HEK293T (cell line): Measurements from ENCODE around the gene ZBTB21.

Source experiments
- CTCF ChIA-PET: fragments of 350-600 bp; formaldehyde crosslinking; extraction: SDS; loops from one replicate; lab custom pipeline; 2021; ENCODE audit warnings: antibody characterized with exemption, inconsistent platforms; lab: Yijun Ruan, JAX
- POLR2A ChIA-PET: fragments of 350-600 bp; formaldehyde crosslinking; extraction: SDS; loops from one replicate; lab custom pipeline; 2020; ENCODE audit warnings: antibody characterized with exemption, inconsistent platforms; lab: Yijun Ruan, JAX
- DNase-seq: peaks from one replicate; pipeline ENCODE4 v3.0.0; 2012; ENCODE audit warnings: mixed read lengths; ENCODE audit errors: extremely low spot score
- ARNT ChIP-seq: fragments of 450-650 bp; IDR thresholded peaks from 2 replicates; pipeline ENCODE4 v1.6.1; 2017; ENCODE audit warnings: mild to moderate bottlenecking
- BHLHE40 ChIP-seq: fragments of 450-650 bp; IDR thresholded peaks from 2 replicates; pipeline ENCODE4 v1.6.1; 2016; ENCODE audit warnings: mild to moderate bottlenecking, moderate library complexity, borderline replicate concordance
- CTBP1 ChIP-seq: fragments of 450-650 bp; IDR thresholded peaks from 2 replicates; pipeline ENCODE4 v1.6.1; 2016; ENCODE audit warnings: borderline replicate concordance
- ELF4 ChIP-seq: fragments of 450-650 bp; IDR thresholded peaks from 2 replicates; pipeline ENCODE4 v1.6.1; 2017; ENCODE audit warnings: antibody characterized with exemption
- FOXA1 ChIP-seq: fragments of 450-650 bp; IDR thresholded peaks from 2 replicates; pipeline ENCODE4 v1.6.1; 2016; ENCODE audit warnings: mild to moderate bottlenecking
- FOXK2 ChIP-seq: fragments of 450-650 bp; IDR thresholded peaks from 2 replicates; pipeline ENCODE4 v1.6.1; 2016; ENCODE audit warnings: mild to moderate bottlenecking
- FOXM1 ChIP-seq: fragments of 450-650 bp; IDR thresholded peaks from 2 replicates; pipeline ENCODE4 v1.6.1; 2017; ENCODE audit warnings: mild to moderate bottlenecking, borderline replicate concordance
- HDGF ChIP-seq: fragments of 450-650 bp; IDR thresholded peaks from 2 replicates; pipeline ENCODE4 v1.6.1; 2017; ENCODE audit warnings: antibody characterized with exemption, borderline replicate concordance
- L3MBTL2 ChIP-seq: fragments of 450-650 bp; conservative IDR thresholded peaks from 2 replicates; pipeline ENCODE4 v1.6.1; 2016; ENCODE audit warnings: mild to moderate bottlenecking
- LEF1 ChIP-seq: fragments of 450-650 bp; IDR thresholded peaks from 2 replicates; pipeline ENCODE4 v1.6.1; 2017; ENCODE audit warnings: mild to moderate bottlenecking, borderline replicate concordance
- NFRKB ChIP-seq: fragments of 450-650 bp; IDR thresholded peaks from 2 replicates; pipeline ENCODE4 v1.6.1; 2016; ENCODE audit warnings: mild to moderate bottlenecking, moderate library complexity
- SP1 ChIP-seq: fragments of 450-650 bp; IDR thresholded peaks from 2 replicates; pipeline ENCODE4 v1.6.1; 2017
- SUZ12 ChIP-seq: fragments of 450-650 bp; IDR thresholded peaks from 2 replicates; pipeline ENCODE4 v1.6.1; 2016; ENCODE audit warnings: mild to moderate bottlenecking
- TARDBP ChIP-seq: fragments of 450-650 bp; IDR thresholded peaks from 2 replicates; pipeline ENCODE4 v1.6.1; 2016
- ZNF384 ChIP-seq: fragments of 450-650 bp; IDR thresholded peaks from 2 replicates; pipeline ENCODE4 v1.6.1; 2016
- TF ChIP-seq, protein P1 (sequence below): fragments of 450-650 bp; IDR thresholded peaks from 2 replicates; pipeline ENCODE4 v1.6.1; 2016

The ZBTB21 gene

DNA sequence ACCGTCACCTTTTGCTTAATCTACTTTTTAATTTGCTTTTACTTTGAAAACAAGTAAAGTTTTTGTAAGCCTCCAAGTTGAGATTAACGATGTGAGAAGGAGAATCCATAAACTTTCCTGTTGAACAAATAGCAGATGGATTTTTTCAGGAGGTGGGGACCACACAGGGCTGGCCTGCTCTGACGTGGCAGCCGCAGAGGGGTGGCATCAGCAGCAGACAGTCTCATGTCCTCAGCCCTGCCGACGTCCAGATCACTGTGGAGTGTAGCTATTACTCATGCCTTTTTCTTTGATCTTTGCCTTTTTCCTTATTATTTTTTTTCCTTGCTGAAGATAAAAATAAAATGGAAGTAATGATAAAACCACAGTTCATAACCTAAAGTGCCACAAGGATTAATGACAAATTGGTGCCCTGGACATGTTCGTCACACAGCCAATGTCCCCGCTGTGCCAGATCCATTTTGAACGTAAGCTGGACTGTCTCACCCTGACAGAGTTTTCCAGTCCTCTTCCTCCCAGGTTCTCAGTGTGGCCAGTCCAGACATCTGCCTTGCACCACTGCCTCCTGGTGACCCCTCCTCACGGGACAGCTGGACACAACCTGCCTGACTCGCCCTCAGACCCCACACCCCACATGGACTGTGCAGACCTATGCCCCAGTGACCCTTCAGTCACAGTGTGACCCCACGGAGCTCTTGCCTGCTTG lies 15.4 kb upstream of the ZBTB21 start:
- POLR2A ChIA-PET, result no interaction called here
- CTCF ChIA-PET, result interaction anchor here (0.6 kb wide), 1 partner anchor 13 kb away, joined by 3 read pairs; no protein-coding TSS in a partner anchor
- DNase-seq, result no peak
- TF ChIP-seq, protein P1, sequence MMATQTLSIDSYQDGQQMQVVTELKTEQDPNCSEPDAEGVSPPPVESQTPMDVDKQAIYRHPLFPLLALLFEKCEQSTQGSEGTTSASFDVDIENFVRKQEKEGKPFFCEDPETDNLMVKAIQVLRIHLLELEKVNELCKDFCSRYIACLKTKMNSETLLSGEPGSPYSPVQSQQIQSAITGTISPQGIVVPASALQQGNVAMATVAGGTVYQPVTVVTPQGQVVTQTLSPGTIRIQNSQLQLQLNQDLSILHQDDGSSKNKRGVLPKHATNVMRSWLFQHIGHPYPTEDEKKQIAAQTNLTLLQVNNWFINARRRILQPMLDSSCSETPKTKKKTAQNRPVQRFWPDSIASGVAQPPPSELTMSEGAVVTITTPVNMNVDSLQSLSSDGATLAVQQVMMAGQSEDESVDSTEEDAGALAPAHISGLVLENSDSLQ, result no peak
- TF ChIP-seq SP1, result no peak
- no peak for TF ChIP-seq FOXA1
- no peak for TF ChIP-seq HDGF
- no peak for TF ChIP-seq NFRKB
- no peak for TF ChIP-seq L3MBTL2

GRCh38 chr21:42022906-42023305 lies 12.7 kb upstream of the ZBTB21 start:
- DNase-seq, result no peak
- TF ChIP-seq SUZ12, result no peak
- no peak for TF ChIP-seq HDGF
- TF ChIP-seq LEF1, result no peak
- TF ChIP-seq, protein P1, result no peak
- TF ChIP-seq L3MBTL2, result no peak
- no peak for TF ChIP-seq BHLHE40
- TF ChIP-seq TARDBP, result no peak
- no peak for TF ChIP-seq FOXK2
- TF ChIP-seq FOXM1, result no peak
- TF ChIP-seq ZNF384, result no peak
- no peak for TF ChIP-seq SP1
- no peak for TF ChIP-seq NFRKB
- no peak for TF ChIP-seq ARNT
- no peak for TF ChIP-seq ELF4
- no peak for TF ChIP-seq FOXA1
- TF ChIP-seq CTBP1, result no peak
- CTCF ChIA-PET, result no interaction called here
- POLR2A ChIA-PET, result no interaction called here

DNA sequence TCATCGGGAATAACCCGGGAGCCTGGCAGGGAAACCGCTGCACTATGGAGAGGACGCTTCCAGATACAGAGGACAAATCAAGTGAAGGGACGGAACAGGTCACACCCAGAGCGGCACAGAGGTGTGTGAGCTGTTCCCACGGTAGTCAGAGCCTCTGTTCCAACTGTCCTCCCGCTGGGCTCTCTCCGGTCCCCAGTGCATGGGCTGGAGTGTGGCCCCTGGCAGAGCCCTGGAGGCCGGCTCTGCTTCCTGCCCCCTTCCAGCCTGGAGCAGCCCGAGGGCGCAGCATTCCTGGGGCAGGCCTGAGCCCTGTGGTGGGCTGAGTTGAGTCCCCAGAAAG lies 11.9 kb upstream of the ZBTB21 start:
- no peak for TF ChIP-seq SP1
- no peak for TF ChIP-seq CTBP1
- TF ChIP-seq LEF1, result no peak
- TF ChIP-seq NFRKB, result no peak
- TF ChIP-seq BHLHE40, result no peak
- TF ChIP-seq FOXK2, result no peak
- TF ChIP-seq FOXM1, result no peak
- TF ChIP-seq SUZ12, result no peak
- no peak for TF ChIP-seq ZNF384
- TF ChIP-seq L3MBTL2, result no peak
- TF ChIP-seq, protein P1, result no peak
- no peak for TF ChIP-seq ELF4
- TF ChIP-seq ARNT, result no peak
- TF ChIP-seq FOXA1, result no peak
- TF ChIP-seq HDGF, result no peak
- no peak for TF ChIP-seq TARDBP
- POLR2A ChIA-PET, result no interaction called here
- DNase-seq, result no peak
- CTCF ChIA-PET, result no interaction called here

- no peak for TF ChIP-seq NFRKB
- no peak for TF ChIP-seq CTBP1
- TF ChIP-seq TARDBP, result no peak
- TF ChIP-seq, protein P1, result no peak
- no peak for TF ChIP-seq FOXA1
- no peak for TF ChIP-seq FOXK2
- no peak for TF ChIP-seq LEF1
- TF ChIP-seq BHLHE40, result no peak
- no peak for TF ChIP-seq HDGF
- TF ChIP-seq SP1, result no peak
- TF ChIP-seq ZNF384, result no peak
- ChIA-PET POLR2A (no interaction called here), CTCF (no interaction called here)
- no peak for DNase-seq
These were observed 11.4 kb upstream of the ZBTB21 start for GRCh38 chr21:42021371-42022090.

- DNase-seq, result no peak
- CTCF ChIA-PET, result interaction anchor here (0.7 kb wide), 1 partner anchor 202 kb away, joined by 3 read pairs; no protein-coding TSS in a partner anchor
- POLR2A ChIA-PET, result no interaction called here
- TF ChIP-seq SUZ12, result no peak
- no peak for TF ChIP-seq LEF1
- TF ChIP-seq ELF4, result no peak
These were observed 9.5 kb upstream of the ZBTB21 start for GRCh38 chr21:42019706-42020105.
